GM21367 (cell line): ENCODE data around the gene NPTX2.

Experiments used
- ATAC-seq: cut with Tn5 transposase; IDR thresholded peaks from one replicate; pipeline ENCODE4 v1.9.1; 2021; ENCODE audit not compliant: unreplicated experiment

NPTX2 gene

DNA sequence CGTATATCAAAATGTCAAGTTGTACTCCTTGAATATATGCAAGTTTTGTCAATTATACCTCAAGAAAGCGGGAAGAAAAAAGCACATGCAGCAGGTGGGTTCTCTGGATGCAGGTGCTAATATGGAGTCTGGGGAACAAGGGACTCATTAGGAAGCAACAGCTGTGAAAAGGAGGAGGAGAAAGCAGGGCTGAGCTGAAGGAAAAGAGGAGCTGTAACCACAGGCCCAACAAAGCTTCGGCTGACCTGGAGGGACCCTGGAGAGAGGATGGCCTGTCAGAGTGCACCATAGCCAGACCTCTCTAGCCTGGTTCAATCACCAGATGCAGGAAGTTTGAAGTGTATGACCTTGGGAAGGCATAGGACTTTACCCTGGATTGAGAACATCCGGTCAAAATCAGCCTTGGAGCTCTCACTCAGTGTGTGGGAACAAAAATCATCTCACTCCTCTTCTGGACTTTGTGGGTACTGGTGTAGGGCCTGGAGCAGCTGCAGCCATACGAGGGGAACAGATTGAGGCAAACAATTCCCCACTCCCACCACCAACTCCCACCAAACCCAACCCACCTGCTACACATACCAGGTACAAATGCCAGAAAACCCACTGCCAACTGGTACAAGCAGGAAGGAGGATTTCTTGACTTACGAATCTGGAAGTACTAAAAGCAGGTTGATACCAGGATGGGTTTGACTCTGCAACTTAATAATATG is 36.7 kb downstream of the NPTX2 start:
- ATAC-seq: no peak

GRCh38 chr7:98654524-98655272 is 37.6 kb downstream of the NPTX2 start:
- no peak for ATAC-seq

DNA sequence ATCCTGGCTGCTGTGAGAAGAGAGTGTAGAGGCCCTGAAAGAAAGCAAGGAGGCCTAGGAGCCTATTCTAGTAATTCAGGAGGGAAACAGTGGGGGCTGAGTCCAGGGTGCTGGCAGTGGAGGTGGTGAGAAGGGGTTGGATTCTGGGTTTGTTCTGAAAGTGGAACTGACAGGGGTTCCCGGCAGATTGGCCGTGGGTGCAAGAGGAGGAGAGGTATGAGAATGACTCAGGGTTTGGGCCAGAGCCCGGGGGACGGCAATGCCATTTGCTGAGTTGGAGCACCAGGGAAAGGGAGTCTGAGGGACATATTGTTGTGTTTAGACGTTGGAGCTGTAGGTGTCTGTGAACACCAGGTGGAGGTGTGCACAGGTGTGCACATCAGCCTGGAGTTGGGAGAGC is 38.5 kb downstream of the NPTX2 start:
- ATAC-seq: no peak

DNA sequence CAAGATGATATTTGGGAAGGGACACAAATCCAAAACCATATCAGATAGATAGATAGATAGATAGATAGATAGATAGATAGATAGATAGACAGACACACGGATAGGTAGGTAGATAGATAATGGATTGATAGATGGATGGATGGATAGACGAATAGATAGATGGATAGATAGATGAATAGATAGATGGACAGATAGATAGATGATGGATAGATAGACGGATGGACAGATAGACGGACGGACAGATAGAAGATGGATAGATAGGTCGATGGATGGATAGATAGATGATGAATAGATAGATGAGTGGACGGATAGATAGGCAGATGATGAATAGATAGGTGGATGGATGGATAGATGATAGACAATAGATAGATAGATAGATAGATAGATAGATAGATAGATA is 39.8 kb downstream of the NPTX2 start:
- ATAC-seq: no peak

- ATAC-seq: no peak
These were observed 40.7 kb downstream of the NPTX2 start for GRCh38 chr7:98657736-98658135.

DNA sequence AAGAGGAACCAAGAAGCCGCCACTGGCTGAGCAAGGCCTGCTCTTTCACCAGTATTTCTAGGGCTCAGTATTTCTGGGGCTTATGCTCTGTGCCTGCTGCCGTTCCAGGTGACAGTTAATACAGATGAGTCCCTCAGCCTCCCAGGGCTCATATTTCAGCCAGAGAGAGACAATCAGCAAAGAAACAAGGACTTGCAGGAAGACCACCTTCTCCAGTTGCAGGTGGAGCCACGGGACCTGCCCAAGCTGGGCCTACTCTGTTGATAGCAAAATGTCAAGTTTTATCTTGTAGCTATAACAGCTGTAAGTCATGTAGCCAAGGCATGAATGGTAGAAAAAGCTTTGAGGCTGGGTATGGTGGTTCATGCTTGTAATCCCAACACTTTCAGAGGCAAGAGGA is 42.7 kb downstream of the NPTX2 start:
- ATAC-seq: no peak

GRCh38 chr7:98661607-98662006 is 44.5 kb downstream of the NPTX2 start:
- no peak for ATAC-seq

GRCh38 chr7:98662289-98662688 is 45.2 kb downstream of the NPTX2 start:
- no peak for ATAC-seq

DNA sequence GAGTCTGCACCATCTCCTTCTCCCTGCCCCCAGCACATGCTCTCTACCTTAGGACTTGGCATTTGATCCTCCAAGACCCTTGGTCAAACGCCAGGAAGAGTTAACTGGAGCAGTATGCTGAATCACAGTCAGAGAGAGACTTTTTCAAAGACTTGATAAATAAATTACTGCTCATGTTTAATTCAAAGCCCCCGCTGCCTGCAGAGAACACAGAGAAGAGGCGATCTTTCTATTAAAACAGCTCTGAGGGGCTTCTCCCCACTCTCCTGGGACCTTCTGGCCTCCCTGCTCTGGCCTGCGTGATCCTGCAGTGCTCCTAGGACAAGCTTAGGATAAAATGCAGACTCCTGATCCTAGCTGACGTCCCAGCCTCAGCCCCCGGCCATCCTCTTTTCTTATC is 47.8 kb downstream of the NPTX2 start:
- no peak for ATAC-seq

GRCh38 chr7:98668255-98668654 is 51.2 kb downstream of the NPTX2 start:
- no peak for ATAC-seq

DNA sequence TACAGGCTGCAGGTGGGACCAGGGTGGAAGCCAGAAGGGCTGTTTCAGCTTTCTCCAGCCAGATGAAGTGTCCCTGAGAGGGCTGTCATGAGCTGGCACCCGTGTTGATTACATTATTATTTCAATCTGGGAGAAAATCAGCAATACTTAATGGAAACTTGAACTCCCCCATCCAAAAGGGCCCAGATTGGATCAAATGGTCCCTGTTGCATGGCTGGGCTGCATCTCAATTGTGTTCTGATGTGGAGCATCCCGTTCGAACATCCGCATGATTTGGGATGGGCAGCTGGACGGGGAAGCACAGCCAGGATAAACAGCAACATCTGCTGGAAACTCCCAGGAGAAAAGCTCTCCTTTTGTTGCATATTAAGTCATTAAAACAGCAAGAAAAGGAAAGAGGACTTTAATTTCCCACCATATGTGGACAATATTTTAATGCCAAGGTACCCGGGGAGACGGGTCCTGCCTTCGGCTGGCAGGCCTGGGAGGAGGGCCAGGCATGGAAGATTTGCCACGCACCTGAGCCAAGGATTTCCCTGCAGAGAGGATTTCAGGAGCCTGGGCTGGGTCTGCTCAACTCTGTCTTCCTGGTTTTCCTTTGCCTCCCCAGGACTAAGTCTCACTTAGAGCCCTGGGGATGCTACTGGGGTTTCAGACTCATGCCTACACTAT is 52.4 kb downstream of the NPTX2 start:
- no peak for ATAC-seq

- no peak for ATAC-seq
These were observed 53.1 kb downstream of the NPTX2 start for GRCh38 chr7:98670186-98670585.

DNA sequence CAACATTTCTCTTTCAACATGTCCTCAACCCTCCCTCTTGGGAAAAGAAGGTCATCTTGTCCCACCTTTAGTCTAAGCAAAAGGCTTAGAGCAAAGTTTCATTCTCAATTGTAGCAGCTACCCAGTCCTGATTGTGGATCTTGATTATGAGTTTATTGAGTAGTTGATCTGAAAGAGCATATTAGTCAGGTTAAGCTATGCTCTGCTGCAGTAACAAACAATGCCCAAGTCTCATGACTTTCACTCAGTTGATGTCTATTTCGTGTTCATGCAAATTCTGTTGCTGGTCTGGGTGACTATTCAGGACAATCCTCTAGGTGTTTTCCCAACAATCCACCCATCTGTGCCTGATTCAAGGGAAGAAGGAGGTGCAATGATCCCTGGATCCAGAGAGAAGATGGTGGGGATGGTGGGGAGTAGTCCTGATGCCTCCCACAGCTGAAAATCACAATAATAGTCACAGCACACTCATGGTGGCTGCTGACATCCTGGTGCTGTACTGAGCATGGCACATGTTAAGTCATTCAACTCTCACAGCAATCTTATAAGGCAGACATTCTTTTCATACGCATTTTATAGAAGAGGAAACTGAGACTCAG is 54.7 kb downstream of the NPTX2 start:
- no peak for ATAC-seq

DNA sequence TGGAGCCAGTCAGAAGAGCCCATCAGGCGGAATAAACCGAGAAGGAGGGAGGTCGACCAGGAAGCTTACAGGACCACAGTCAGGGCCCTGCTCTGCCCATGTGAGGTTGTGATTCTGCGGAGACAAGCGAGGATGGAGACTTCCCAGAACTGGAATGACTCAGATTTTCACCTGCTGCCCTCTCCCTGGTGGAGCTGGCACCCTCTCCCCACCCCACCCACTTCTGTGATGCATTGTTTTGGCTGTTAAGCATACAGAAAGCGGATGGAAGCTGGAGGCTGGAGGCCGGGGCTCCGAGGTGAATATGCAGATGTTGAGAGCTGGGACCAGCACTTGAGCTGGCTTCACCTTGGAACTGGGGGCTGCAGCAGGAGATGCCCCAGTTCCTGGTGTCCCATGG is 57.4 kb downstream of the NPTX2 start:
- ATAC-seq: no peak

GRCh38 chr7:98674881-98675280 is 57.8 kb downstream of the NPTX2 start:
- ATAC-seq: no peak

GRCh38 chr7:98678215-98678614 is 61.1 kb downstream of the NPTX2 start:
- no peak for ATAC-seq
